HepG2 (cell line): ENCODE measurements around the gene SUV39H2. TPM values are rescaled to one million over a fixed set of nuclear protein-coding genes. Genes with fewer than 3 reads are reported as not detected.

Experiments
- FOXP1 ChIP-seq, 2 experiments: fragments of 450-650 bp in 1 of 2; IDR thresholded peaks; 2 replicates each; pipeline ENCODE4 v1.6.1; 2017 to 2018; ENCODE audit warnings: antibody characterized with exemption in 1 of 2
- NKX3-1 ChIP-seq: sonication (generic); formaldehyde crosslinking; IDR thresholded peaks from 2 replicates; pipeline ENCODE4 v1.5.0; 2020; ENCODE audit warnings: missing genetic modification reagents
- PHF5A ChIP-seq: IDR thresholded peaks from one replicate; pipeline ENCODE4 v1.6.1; 2018; ENCODE audit warnings: low read depth, missing genetic modification reagents; ENCODE audit not compliant: unreplicated experiment
- PTBP1 ChIP-seq: fragments of 200-400 bp; formaldehyde crosslinking; IDR thresholded peaks from 2 replicates; pipeline ENCODE4 v1.6.1; 2018; ENCODE audit warnings: low read length, low read depth; ENCODE audit not compliant: poor library complexity, severe bottlenecking
- RFXANK ChIP-seq: IDR thresholded peaks from 2 replicates; pipeline ENCODE4 v1.6.1; 2016
- SP4 ChIP-seq: sonication (generic); formaldehyde crosslinking; IDR thresholded peaks from 2 replicates; pipeline ENCODE4 v1.8.1; 2023; ENCODE audit warnings: mild to moderate bottlenecking, missing genetic modification reagents
- TP53 ChIP-seq: sonication (generic); formaldehyde crosslinking; conservative IDR thresholded peaks from 2 replicates; pipeline ENCODE4 v1.4.0; 2020; ENCODE audit warnings: missing genetic modification reagents
- ZBED4 ChIP-seq: sonication (generic); formaldehyde crosslinking; IDR thresholded peaks from 2 replicates; pipeline ENCODE4 v1.4.0; 2020; ENCODE audit warnings: missing genetic modification reagents, borderline replicate concordance
- ZNF138 ChIP-seq: sonication (generic); formaldehyde crosslinking; IDR thresholded peaks from 2 replicates; pipeline ENCODE4 v1.5.0; 2020; ENCODE audit warnings: mild to moderate bottlenecking, low read depth, missing genetic modification reagents
- ZNF792 ChIP-seq: IDR thresholded peaks from 2 replicates; pipeline ENCODE4 v1.6.1; 2016
- ZUFSP ChIP-seq: sonication (generic); formaldehyde crosslinking; IDR thresholded peaks from 2 replicates; pipeline ENCODE4 v1.9.0; 2021; ENCODE audit warnings: missing genetic modification reagents, mild to moderate bottlenecking, borderline replicate concordance
- polyA plus RNA-seq, 8 experiments: library from polyadenylated mRNA; depleted of rRNA in 3 of 8; stranded (reverse) in 7 of 8; unstranded in 1 of 8; fragments of >200 nt; fragmentation: Illumina TruSeq in 4 of 8; extraction: Trizol in 4 of 8; gene quantifications; 2 replicates each; pipeline versions ENCODE4 v1.2.1 to v1.2.3, GENCODE V29; 2011 to 2016; ENCODE audit warnings: low read depth in 4 of 8, missing spikeins in 1 of 8, mixed read lengths in 1 of 8; ENCODE audit not compliant: insufficient read depth in 1 of 8
- total RNA-seq, 5 experiments: library from RNA; depleted of rRNA; stranded (reverse); fragments of >200 nt; fragmentation: Illumina TruSeq; extraction: Trizol; gene quantifications; 2 replicates each; pipeline ENCODE4 v1.2.3, GENCODE V29; 2016; ENCODE audit warnings: low read depth in 1 of 5
- TF ChIP-seq, protein P1 (sequence below): sonication (generic); formaldehyde crosslinking; IDR thresholded peaks from 2 replicates; pipeline ENCODE4 v1.8.0; 2022; ENCODE audit warnings: missing genetic modification reagents, mild to moderate bottlenecking, moderate library complexity, borderline replicate concordance
- TF ChIP-seq, protein P2 (sequence below): fragments of 450-650 bp; IDR thresholded peaks from 2 replicates; pipeline ENCODE4 v1.6.1; 2016
- TF ChIP-seq, protein P3 (sequence below): sonication (generic); formaldehyde crosslinking; IDR thresholded peaks from 2 replicates; pipeline ENCODE4 v1.5.0; 2020; ENCODE audit warnings: mild to moderate bottlenecking, missing genetic modification reagents

Gene SUV39H2
- total and polyA plus RNA-seq, 2 of the 13 experiments (the other 11 are each of a cell fraction or from before 2014, with no cell fraction given) = 9.0 to 44.3 TPM

GRCh38 chr10:14878266-14879123, at the start of gene SUV39H2 (continued):
- TF ChIP-seq, protein P1, sequence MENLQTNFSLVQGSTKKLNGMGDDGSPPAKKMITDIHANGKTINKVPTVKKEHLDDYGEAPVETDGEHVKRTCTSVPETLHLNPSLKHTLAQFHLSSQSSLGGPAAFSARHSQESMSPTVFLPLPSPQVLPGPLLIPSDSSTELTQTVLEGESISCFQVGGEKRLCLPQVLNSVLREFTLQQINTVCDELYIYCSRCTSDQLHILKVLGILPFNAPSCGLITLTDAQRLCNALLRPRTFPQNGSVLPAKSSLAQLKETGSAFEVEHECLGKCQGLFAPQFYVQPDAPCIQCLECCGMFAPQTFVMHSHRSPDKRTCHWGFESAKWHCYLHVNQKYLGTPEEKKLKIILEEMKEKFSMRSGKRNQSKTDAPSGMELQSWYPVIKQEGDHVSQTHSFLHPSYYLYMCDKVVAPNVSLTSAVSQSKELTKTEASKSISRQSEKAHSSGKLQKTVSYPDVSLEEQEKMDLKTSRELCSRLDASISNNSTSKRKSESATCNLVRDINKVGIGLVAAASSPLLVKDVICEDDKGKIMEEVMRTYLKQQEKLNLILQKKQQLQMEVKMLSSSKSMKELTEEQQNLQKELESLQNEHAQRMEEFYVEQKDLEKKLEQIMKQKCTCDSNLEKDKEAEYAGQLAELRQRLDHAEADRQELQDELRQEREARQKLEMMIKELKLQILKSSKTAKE (CRISPR knock-in tag) = peak; percentile 34; the same call in 1 of the 2 replicates
- 0 out of 2 replicates have a peak, but pooled peaks have one; percentile 18 for TF ChIP-seq TP53 (CRISPR knock-in tag)
- TF ChIP-seq, protein P2, sequence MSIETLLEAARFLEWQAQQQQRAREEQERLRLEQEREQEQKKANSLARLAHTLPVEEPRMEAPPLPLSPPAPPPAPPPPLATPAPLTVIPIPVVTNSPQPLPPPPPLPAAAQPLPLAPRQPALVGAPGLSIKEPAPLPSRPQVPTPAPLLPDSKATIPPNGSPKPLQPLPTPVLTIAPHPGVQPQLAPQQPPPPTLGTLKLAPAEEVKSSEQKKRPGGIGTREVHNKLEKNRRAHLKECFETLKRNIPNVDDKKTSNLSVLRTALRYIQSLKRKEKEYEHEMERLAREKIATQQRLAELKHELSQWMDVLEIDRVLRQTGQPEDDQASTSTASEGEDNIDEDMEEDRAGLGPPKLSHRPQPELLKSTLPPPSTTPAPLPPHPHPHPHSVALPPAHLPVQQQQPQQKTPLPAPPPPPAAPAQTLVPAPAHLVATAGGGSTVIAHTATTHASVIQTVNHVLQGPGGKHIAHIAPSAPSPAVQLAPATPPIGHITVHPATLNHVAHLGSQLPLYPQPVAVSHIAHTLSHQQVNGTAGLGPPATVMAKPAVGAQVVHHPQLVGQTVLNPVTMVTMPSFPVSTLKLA = peak; percentile 59
- TF ChIP-seq PHF5A (CRISPR knock-in tag) = no peak
- peak; percentile 64; the same call in 1 of the 2 replicates for TF ChIP-seq ZNF792
- peak; percentile 91 for TF ChIP-seq ZBED4 (CRISPR knock-in tag)
- TF ChIP-seq ZNF138 (CRISPR knock-in tag) = 0 out of 2 replicates have a peak, but pooled peaks have one; percentile 6
- TF ChIP-seq SP4 (CRISPR knock-in tag) = peak; percentile 81; the same call in 1 of the 2 replicates
- TF ChIP-seq FOXP1 (IDR thresholded peaks at IDR 0.05) = no peak
- no peak for TF ChIP-seq FOXP1 (CRISPR knock-in tag; IDR thresholded peaks at IDR 0.05)
- no peak for TF ChIP-seq ZUFSP (CRISPR knock-in tag)
- TF ChIP-seq PTBP1 = peak; percentile 74
- 0 out of 2 replicates have a peak, but pooled peaks have one; percentile 65 for TF ChIP-seq RFXANK
- TF ChIP-seq, protein P3, sequence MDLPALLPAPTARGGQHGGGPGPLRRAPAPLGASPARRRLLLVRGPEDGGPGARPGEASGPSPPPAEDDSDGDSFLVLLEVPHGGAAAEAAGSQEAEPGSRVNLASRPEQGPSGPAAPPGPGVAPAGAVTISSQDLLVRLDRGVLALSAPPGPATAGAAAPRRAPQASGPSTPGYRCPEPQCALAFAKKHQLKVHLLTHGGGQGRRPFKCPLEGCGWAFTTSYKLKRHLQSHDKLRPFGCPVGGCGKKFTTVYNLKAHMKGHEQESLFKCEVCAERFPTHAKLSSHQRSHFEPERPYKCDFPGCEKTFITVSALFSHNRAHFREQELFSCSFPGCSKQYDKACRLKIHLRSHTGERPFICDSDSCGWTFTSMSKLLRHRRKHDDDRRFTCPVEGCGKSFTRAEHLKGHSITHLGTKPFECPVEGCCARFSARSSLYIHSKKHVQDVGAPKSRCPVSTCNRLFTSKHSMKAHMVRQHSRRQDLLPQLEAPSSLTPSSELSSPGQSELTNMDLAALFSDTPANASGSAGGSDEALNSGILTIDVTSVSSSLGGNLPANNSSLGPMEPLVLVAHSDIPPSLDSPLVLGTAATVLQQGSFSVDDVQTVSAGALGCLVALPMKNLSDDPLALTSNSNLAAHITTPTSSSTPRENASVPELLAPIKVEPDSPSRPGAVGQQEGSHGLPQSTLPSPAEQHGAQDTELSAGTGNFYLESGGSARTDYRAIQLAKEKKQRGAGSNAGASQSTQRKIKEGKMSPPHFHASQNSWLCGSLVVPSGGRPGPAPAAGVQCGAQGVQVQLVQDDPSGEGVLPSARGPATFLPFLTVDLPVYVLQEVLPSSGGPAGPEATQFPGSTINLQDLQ (CRISPR knock-in tag) = peak; percentile 75; the same call in 1 of the 2 replicates
- 0 out of 2 replicates have a peak, but pooled peaks have one; percentile 25 for TF ChIP-seq NKX3-1 (CRISPR knock-in tag)
